ENCODE results near the gene BRPF3. TPM values are rescaled to one million over a fixed set of nuclear protein-coding genes. Genes with fewer than 3 reads are reported as not detected.

BRPF3 gene
- total and polyA plus RNA-seq, 9 of the 15 experiments (the other 6 are each of a cell fraction or from before 2014, with no cell fraction given) = 2.2 to 19.3 (median 8.0) TPM

- ATAC-seq = no peak
- DNase-seq (ENCODE audit: extremely low read depth in 1 of 4, low spot score in 3 of 4) = no peak
- Histone ChIP-seq H3K4me3 (no peak overlapping the region), H4K20me1 (replicated peaks; ENCODE audit: control insufficient read depth, insufficient read depth, low read length) (no peaks in the 10 kb centered on the region), H3K4me1 (replicated peaks in 1 of 2; ENCODE audit: control insufficient read depth in 2 of 2, insufficient read depth in 2 of 2, low read length in 2 of 2) (peaks cover 0 to 4% of the 10 kb centered on the region in 2 experiments; a peak in 2 of 5 replicates), H3K4me2 (ENCODE audit: insufficient read depth, low read length) (no peak overlapping the region), H3K9ac (ENCODE audit: insufficient read depth in 1 of 2, low read depth in 2 of 2, low read length in 2 of 2) (peak overlapping the region in 1 of 2 experiments; percentile 19; a peak in 1 of 4 replicates), H2AFZ (ENCODE audit: low read depth, low read length) (no peak overlapping the region), H3K27me3 (ENCODE audit: control insufficient read depth in 2 of 2, insufficient read depth in 2 of 2, low read length in 2 of 2) (peaks cover 38 to 54% of the 10 kb centered on the region in 2 experiments), H3K9me1 (ENCODE audit: control insufficient read depth, insufficient read depth, low read length) (no peaks in the 10 kb centered on the region), H3K36me3 (ENCODE audit: control insufficient read depth, insufficient read depth, low read length) (no peaks in the 10 kb centered on the region), H3K27ac (ENCODE audit: extremely low read depth, low read depth, low read length) (no peak overlapping the region), H3K9me3 (replicated peaks; ENCODE audit: control insufficient read depth, insufficient read depth, low read depth, low read length) (no peaks in the 10 kb centered on the region), H3K79me2 (ENCODE audit: control insufficient read depth, insufficient read depth, low read length) (no peaks in the 10 kb centered on the region)
- intact Hi-C loops (cut with micrococcal nuclease) = no loop called here
- no TSS peak for BruUV-seq (replicated peaks)
- ChIA-PET CTCF (ENCODE audit: low intra/inter-chr PET ratio) (no interaction called here), POLR2A (interaction anchor here (0.5 to 0.6 kb wide), 3 partner anchors 10 to 526 kb away, joined by 3 to 5 read pairs (median 3); no protein-coding TSS in a partner anchor)
- TF ChIP-seq SLC30A9 (CRISPR knock-in tag; IDR thresholded peaks at IDR 0.05) = no peak
- TF ChIP-seq CEBPG (CRISPR knock-in tag; IDR thresholded peaks at IDR 0.05) = no peak
- 0 out of 4 replicates have a peak, but pooled peaks of 1 of the 2 experiments have one; percentile 14 for TF ChIP-seq CEBPG (tag; conservative IDR thresholded peaks at IDR 0.05 in 1 of 2, IDR thresholded peaks at IDR 0.05 in 1 of 2)
- TF ChIP-seq ZKSCAN1 (IDR thresholded peaks at IDR 0.05; ENCODE audit: low read depth, low read length) = no peak
- peak; percentile 69 for TF ChIP-seq CEBPB (tag; IDR thresholded peaks at IDR 0.05)
- TF ChIP-seq PRDM10 (IDR thresholded peaks at IDR 0.05; ENCODE audit: partially characterized antibody) = no peak
- no peak for TF ChIP-seq ZSCAN29 (IDR thresholded peaks at IDR 0.05)
- no peak for TF ChIP-seq ZNF395 (CRISPR knock-in tag; IDR thresholded peaks at IDR 0.05)
- in situ Hi-C loops (cut with MboI) = no loop called here
- FAIRE-seq = no peak
- 31% methylated on average over 22 of the region's 22 CpGs for WGBS (ENCODE audit: insufficient coverage, low coverage, missing lambda C conversion rate)
Observed at GRCh38 chr6:36246506-36247268, 50.1 kb downstream of the BRPF3 start.
